Fibroblast of mammary gland (primary cell): ENCODE results near the gene MRTO4.

Experiments
- DNase-seq: peaks from one replicate; pipeline ENCODE4 v3.0.0-alpha.2; 2010; ENCODE audit warnings: low read depth
- H3K4me3 ChIP-seq: 2 replicates; pipeline ENCODE4 v1.5.1; 2011; ENCODE audit warnings: low read depth, mild to moderate bottlenecking, low read length, moderate library complexity; ENCODE audit not compliant: control insufficient read depth
- CTCF ChIP-seq: conservative IDR thresholded peaks from 2 replicates; pipeline ENCODE4 v1.5.1; 2011; ENCODE audit warnings: low read depth, low read length, inconsistent platforms; ENCODE audit not compliant: control insufficient read depth, insufficient read depth

MRTO4 gene

GRCh38 chr1:19308509-19308907 is 56.9 kb downstream of the MRTO4 start:
- no peak overlapping the region for H3K4me3 ChIP-seq
- no peak for TF ChIP-seq CTCF
- no peak for DNase-seq

GRCh38 chr1:19309123-19309813 is 57.7 kb downstream of the MRTO4 start:
- H3K4me3 ChIP-seq, result no peak overlapping the region
- peak; percentile 87 for DNase-seq
- TF ChIP-seq CTCF, result no peak
